Measurements from ENCODE around the gene MACROD1.

Gene MACROD1

DNA sequence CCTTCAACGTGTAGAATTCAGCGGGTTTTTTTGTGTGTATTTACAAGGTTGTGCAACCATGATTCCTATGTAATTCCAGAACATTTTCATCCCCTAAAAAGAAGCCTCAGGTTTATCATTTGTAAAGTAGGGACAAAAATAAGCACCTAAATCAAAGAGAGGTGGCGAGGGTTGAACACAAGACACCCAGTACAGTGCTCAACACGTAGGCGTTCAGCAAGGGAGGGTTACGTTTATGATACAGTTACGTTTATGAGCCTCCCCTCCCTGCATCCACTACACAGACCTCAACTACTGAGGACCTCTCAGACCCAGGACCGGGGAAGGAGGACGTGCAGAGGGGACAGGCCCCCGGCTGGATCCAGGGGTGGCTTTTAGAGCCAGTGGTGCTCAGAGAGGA is 85.5 kb downstream of the MACROD1 start:
- no peak overlapping the region for H3K27ac Mint-ChIP-seq
- no peaks in the 10 kb centered on the region for H3K36me3 Mint-ChIP-seq (ENCODE audit: low read depth)
- no peak overlapping the region for H3K4me3 Mint-ChIP-seq

DNA sequence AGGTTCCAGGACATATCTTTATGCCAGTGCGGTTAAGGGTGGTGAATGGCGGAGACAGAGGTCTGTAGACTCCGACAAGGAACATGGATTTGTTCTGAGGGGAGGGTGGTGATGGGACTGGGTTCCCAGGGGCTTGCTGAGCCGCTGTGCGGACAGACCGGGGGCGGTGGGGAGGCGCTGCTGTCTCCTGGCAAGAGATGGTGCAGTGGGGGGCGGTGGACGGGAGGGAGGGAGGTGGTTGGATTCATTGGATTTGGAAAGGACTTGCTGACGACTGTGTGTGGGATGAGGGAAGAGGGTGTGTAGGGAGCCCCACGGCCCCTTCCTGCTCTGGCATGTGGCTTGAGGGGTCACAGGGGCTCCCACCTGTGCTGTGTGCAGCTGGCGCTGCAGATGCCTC is 87.0 kb downstream of the MACROD1 start:
- TF ChIP-seq, protein P1, sequence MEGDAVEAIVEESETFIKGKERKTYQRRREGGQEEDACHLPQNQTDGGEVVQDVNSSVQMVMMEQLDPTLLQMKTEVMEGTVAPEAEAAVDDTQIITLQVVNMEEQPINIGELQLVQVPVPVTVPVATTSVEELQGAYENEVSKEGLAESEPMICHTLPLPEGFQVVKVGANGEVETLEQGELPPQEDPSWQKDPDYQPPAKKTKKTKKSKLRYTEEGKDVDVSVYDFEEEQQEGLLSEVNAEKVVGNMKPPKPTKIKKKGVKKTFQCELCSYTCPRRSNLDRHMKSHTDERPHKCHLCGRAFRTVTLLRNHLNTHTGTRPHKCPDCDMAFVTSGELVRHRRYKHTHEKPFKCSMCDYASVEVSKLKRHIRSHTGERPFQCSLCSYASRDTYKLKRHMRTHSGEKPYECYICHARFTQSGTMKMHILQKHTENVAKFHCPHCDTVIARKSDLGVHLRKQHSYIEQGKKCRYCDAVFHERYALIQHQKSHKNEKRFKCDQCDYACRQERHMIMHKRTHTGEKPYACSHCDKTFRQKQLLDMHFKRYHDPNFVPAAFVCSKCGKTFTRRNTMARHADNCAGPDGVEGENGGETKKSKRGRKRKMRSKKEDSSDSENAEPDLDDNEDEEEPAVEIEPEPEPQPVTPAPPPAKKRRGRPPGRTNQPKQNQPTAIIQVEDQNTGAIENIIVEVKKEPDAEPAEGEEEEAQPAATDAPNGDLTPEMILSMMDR (IDR thresholded peaks at IDR 0.05): no peak
- peaks cover 33% of the 10 kb centered on the region for H3K4me1 Mint-ChIP-seq
- no peak overlapping the region for H3K4me3 Mint-ChIP-seq
- no peaks in the 10 kb centered on the region for H3K36me3 Mint-ChIP-seq (ENCODE audit: low read depth)
- no peak overlapping the region for H3K27ac Mint-ChIP-seq
- no peak for DNase-seq
- peaks cover 19% of the 10 kb centered on the region for H3K27me3 Mint-ChIP-seq (ENCODE audit: low read depth, poor library complexity)
- no peaks in the 10 kb centered on the region for H3K9me3 Mint-ChIP-seq

More for the DNA sequence above, 85.5 kb downstream of the MACROD1 start:
- no peaks in the 10 kb centered on the region for H3K9me3 Mint-ChIP-seq
- H3K4me1 Mint-ChIP-seq: peaks cover 33% of the 10 kb centered on the region
- no peak for DNase-seq
- H3K27me3 Mint-ChIP-seq (ENCODE audit: low read depth, poor library complexity): peaks cover 19% of the 10 kb centered on the region
- TF ChIP-seq, protein P1 (IDR thresholded peaks at IDR 0.05): no peak

DNA sequence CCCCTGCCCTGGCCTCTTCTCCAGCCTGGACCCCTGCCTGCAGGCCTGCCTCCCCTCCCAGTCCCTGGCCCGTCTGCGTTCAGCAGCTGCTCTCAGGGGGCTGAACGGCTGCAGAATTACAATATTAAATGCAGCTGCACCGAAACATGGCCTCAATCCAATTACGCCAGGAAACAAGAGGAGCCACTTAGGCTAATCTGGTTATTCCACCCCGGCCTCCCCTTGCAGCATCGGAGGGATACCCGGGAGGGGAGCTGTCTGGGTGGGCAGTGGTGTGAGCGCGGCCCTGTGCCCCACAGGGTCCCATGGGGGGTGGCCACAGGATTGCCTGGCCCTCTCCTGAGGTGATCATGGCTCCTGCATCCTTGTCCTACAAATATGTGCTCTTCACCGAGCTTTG is 87.6 kb downstream of the MACROD1 start:
- Mint-ChIP-seq H3K4me1 (peaks cover 29% of the 10 kb centered on the region), H3K9me3 (no peaks in the 10 kb centered on the region), H3K4me3 (no peak overlapping the region), H3K27ac (no peak overlapping the region), H3K27me3 (ENCODE audit: low read depth, poor library complexity) (peaks cover 21% of the 10 kb centered on the region), H3K36me3 (ENCODE audit: low read depth) (no peaks in the 10 kb centered on the region)
- no peak for DNase-seq
- TF ChIP-seq, protein P1 (IDR thresholded peaks at IDR 0.05): no peak

DNA sequence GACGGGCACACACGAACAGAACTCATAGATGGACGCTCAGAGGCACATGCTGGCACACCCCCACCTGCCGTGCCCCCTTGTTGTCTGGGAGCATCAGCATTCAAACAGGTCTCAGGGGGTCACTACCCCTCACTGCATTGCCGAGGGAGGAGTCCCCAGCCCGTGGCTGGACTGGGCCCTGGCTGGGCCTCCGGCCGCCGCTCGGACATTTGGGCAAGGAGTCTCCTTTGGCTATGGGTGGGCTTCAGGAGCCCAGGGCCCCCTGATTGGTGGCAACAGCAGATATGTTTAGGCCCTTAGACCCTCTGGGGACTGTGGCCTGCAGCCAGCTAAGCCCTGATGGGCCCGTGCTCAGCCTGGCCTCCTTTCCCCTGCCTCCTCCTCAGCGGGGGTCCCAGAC is 88.3 kb downstream of the MACROD1 start:
- no peak for DNase-seq
- Mint-ChIP-seq H3K4me1 (peaks cover 31% of the 10 kb centered on the region), H3K36me3 (ENCODE audit: low read depth) (no peaks in the 10 kb centered on the region), H3K4me3 (no peak overlapping the region), H3K27me3 (ENCODE audit: low read depth, poor library complexity) (peaks cover 23% of the 10 kb centered on the region), H3K9me3 (no peaks in the 10 kb centered on the region), H3K27ac (no peak overlapping the region)
- TF ChIP-seq, protein P1 (IDR thresholded peaks at IDR 0.05): no peak

DNA sequence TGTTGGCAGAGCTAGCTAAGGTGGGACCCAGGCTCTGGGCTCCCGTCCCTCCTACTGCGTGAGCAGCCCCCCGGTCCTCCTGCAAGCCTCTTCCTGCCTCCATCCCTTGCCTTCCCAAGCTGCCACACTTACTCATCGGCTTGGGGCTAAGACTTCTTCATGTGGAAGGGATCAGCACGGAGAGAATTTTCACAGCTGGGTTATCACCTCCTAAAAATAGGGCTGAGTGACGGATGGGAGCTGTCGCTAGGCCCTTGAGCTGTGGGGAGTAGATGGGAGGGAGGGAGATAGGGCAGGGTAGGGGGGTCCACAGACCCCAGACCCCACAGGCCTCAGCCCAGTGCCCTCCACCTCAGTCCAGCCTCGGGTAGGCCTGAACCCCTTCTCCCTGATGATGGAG is 89.2 kb downstream of the MACROD1 start:
- Mint-ChIP-seq H3K4me1 (peaks cover 35% of the 10 kb centered on the region), H3K36me3 (ENCODE audit: low read depth) (no peaks in the 10 kb centered on the region), H3K27ac (no peak overlapping the region), H3K9me3 (no peaks in the 10 kb centered on the region), H3K27me3 (ENCODE audit: low read depth, poor library complexity) (peaks cover 19% of the 10 kb centered on the region), H3K4me3 (no peak overlapping the region)
- TF ChIP-seq, protein P1 (IDR thresholded peaks at IDR 0.05): no peak
- DNase-seq: no peak

DNA sequence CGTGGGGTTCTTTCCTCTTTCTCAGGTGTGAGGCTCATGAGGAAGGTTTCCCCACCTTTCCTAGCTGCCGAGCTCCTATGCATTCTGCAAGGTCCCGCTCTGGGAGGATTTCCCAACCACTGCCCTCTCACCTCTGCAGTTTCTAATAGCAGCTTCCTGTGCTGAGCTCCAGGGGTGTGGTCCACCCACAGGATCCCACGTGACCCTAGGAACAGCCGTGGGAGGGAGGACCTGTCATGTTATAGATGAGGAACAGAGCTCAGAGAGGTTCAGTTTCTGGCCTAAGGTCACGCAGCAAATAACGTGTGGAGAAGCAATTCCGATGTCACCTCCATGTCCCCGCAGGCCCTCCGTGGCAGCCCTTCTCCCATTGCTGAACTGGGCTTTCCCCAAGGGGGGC is 91.7 kb downstream of the MACROD1 start:
- DNase-seq: no peak
- Mint-ChIP-seq H3K9me3 (no peaks in the 10 kb centered on the region), H3K27ac (no peak overlapping the region), H3K4me3 (no peak overlapping the region), H3K36me3 (ENCODE audit: low read depth) (no peaks in the 10 kb centered on the region), H3K27me3 (ENCODE audit: low read depth, poor library complexity) (peaks cover 14% of the 10 kb centered on the region), H3K4me1 (peaks cover 53% of the 10 kb centered on the region)
- TF ChIP-seq, protein P1 (IDR thresholded peaks at IDR 0.05): no peak

All from nephron progenitor cell (in vitro differentiated cells).